ENCODE data around the gene TTLL3. TPM values are rescaled to one million over a fixed set of nuclear protein-coding genes. Genes with fewer than 3 reads are reported as not detected.
A peak's percentile ranks its signal among the peaks of the same experiment; 100 is the strongest.

TTLL3 gene
- 5.3 and 9.7 TPM in 2 replicates for total RNA-seq

DNA sequence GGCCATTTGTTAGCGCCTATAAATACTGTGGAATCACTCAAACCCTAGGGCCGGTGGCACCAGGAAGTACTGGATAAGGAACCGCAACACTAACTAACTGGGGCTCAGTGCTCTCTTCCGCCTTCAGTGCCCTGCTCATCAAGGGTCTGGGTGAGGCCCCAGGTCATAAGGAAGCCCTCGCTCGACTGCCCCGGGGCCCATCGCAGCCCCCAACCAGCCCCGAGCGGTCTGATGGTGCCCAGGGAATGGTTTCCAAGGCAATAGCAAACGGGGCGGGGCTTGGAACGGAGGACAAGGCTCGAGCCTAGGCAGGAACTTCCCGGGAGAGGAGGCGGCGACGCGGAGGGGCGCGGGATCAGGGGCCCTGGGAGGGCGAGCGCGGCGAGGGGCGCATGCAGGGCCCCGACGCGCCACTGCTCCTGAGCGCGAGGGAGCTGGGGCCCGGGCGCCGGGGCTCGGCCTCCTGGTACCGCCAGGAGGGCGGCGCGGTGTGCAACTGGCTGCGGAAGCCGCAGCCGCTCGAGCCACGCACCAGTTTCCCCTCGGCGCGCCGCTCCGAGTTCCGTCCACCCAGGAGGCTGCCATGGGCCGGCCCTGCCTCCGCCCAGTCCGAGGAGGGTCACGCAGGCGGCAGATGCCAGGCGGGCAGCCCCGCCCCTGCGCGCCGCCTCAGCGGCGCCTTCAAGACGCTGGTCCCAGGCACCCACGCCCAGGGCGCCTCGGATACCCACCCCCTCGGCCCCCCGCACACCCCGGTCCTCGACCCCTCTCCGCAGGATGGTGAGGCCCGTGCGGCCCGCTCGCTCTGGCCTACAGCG, at the start of gene TTLL3:
Gene TTLL3 (plus strand): TSS at position 648 of the 818 bp plus-strand sequence. CDS start 400 bp downstream, outside the sequence.
- H3K4me3 ChIP-seq (ENCODE audit: low read depth, low read length), result peak within 1 kb of the TSS; percentile 66
- DNase-seq (ENCODE audit: low read depth), result no peak
- TF ChIP-seq, protein P1, sequence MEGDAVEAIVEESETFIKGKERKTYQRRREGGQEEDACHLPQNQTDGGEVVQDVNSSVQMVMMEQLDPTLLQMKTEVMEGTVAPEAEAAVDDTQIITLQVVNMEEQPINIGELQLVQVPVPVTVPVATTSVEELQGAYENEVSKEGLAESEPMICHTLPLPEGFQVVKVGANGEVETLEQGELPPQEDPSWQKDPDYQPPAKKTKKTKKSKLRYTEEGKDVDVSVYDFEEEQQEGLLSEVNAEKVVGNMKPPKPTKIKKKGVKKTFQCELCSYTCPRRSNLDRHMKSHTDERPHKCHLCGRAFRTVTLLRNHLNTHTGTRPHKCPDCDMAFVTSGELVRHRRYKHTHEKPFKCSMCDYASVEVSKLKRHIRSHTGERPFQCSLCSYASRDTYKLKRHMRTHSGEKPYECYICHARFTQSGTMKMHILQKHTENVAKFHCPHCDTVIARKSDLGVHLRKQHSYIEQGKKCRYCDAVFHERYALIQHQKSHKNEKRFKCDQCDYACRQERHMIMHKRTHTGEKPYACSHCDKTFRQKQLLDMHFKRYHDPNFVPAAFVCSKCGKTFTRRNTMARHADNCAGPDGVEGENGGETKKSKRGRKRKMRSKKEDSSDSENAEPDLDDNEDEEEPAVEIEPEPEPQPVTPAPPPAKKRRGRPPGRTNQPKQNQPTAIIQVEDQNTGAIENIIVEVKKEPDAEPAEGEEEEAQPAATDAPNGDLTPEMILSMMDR (conservative IDR thresholded peaks at IDR 0.05; ENCODE audit: low read depth, low read length), result no peak

DNA sequence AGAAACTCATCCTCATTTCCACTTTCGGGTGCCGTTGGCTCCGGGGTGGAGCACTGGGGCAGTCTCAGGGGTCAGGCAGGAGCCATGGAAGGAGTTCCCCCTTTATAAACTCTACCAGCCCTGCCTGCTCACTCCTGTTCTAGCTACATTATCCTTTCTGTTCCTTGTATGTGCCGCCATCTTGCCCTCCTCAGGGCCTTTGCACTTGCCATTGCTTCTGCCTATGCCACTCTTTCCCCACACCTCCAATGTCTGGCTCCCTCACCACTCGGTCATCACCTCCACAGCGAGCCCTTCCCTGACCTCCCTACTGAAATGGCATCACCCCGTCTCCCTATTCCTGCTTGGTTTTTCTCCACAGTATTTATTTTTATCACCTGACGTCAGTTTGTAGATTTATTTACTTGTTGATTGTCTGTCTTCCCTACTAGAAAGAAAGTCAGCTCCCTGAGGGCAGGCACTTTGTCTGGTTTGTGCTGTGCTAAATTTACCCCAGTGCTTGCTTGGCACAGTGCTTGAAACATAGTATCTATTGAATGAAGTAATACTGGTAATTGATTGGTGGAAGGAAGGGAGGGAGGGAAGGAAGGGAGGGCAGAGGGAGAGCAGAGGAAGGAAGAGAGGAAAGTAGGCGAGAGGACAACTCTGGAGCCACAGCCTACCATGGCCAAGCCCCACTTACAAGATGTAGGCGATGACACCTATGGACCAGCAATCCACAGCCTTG, 49.1 kb upstream of the TTLL3 start:
- DNase-seq (ENCODE audit: low read depth), result no peak
- no peak overlapping the region for H3K4me3 ChIP-seq (ENCODE audit: low read depth, low read length)
- TF ChIP-seq, protein P1 (conservative IDR thresholded peaks at IDR 0.05; ENCODE audit: low read depth, low read length), result no peak

- no peak overlapping the region for H3K4me3 ChIP-seq (ENCODE audit: low read depth, low read length)
- TF ChIP-seq, protein P1 (conservative IDR thresholded peaks at IDR 0.05; ENCODE audit: low read depth, low read length), result no peak
- no peak for DNase-seq (ENCODE audit: low read depth)
These were observed 48.1 kb upstream of the TTLL3 start for GRCh38 chr3:9761919-9762318.

GRCh38 chr3:9762871-9763270, 47.2 kb upstream of the TTLL3 start:
- TF ChIP-seq, protein P1 (conservative IDR thresholded peaks at IDR 0.05; ENCODE audit: low read depth, low read length), result no peak
- H3K4me3 ChIP-seq (ENCODE audit: low read depth, low read length), result no peak overlapping the region
- DNase-seq (ENCODE audit: low read depth), result no peak

DNA sequence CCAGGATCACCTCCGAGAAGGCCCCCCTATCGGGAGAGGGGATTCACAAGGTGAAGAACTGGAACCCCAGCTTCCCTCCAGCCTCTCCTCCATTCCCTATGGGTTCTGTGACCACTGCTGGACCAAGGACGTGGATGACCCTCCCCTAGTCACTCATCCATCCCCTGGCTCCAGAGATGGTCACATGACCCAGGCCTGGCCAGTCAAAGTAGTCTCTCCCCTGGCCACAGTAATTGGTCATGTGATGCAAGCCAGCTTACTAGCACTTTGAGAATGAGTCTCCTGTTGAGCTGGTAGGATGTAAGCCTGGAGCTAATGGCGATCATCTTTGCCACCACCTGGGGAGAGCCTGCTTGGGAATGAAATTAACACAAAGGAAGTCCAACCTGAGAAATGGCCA, 44.2 kb upstream of the TTLL3 start:
- no peak for DNase-seq (ENCODE audit: low read depth)
- TF ChIP-seq, protein P1 (conservative IDR thresholded peaks at IDR 0.05; ENCODE audit: low read depth, low read length), result no peak
- H3K4me3 ChIP-seq (ENCODE audit: low read depth, low read length), result no peak overlapping the region

DNA sequence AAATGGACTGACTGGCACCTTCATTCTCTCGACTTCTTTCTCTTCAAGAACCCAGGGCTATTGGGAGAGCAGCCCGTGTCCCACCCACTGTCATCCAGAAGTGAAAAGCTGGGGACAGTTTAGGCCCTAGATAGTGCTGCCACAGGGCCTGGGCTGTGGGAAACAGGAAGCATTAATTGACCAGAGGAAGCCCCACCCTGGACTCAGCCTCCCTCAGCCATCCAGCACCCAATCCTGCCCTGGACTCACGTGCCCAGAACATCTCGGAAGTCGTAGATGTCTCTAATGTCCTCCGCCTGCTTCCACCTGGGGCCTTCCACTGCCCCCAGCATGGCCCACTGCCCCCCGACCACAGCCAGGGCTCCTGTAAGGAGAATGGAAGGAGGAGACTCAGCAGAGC, 42.6 kb upstream of the TTLL3 start:
- TF ChIP-seq, protein P1 (conservative IDR thresholded peaks at IDR 0.05; ENCODE audit: low read depth, low read length), result no peak
- H3K4me3 ChIP-seq (ENCODE audit: low read depth, low read length), result no peak overlapping the region
- DNase-seq (ENCODE audit: low read depth), result no peak
